Measurements from ENCODE around the gene NPAS3.

NPAS3 gene

GRCh38 chr14:33017016-33017415 lies 78.3 kb downstream of the NPAS3 start:
- no peak for DNase-seq

- peak; percentile 10 for DNase-seq
Measured at GRCh38 chr14:33019346-33019745, 80.7 kb downstream of the NPAS3 start.

GRCh38 chr14:33026850-33027430 lies 88.3 kb downstream of the NPAS3 start:
- no peak for DNase-seq

GRCh38 chr14:33029511-33029910 lies 90.8 kb downstream of the NPAS3 start:
- no peak for DNase-seq

GRCh38 chr14:33030386-33030785 lies 91.7 kb downstream of the NPAS3 start:
- peak; percentile 27 for DNase-seq

- DNase-seq, result no peak
Measured at GRCh38 chr14:33035416-33036194, 96.9 kb downstream of the NPAS3 start.

GRCh38 chr14:33039311-33039710 lies 100.6 kb downstream of the NPAS3 start:
- DNase-seq, result no peak

- DNase-seq, result no peak
Measured at GRCh38 chr14:33040372-33041140, 101.9 kb downstream of the NPAS3 start.

- DNase-seq, result no peak
Measured at GRCh38 chr14:33042591-33042990, 103.9 kb downstream of the NPAS3 start.

- DNase-seq, result no peak
Measured at GRCh38 chr14:33045760-33046159, 107.1 kb downstream of the NPAS3 start.

- DNase-seq, result peak; percentile 90
Measured at GRCh38 chr14:33052943-33053342, 114.3 kb downstream of the NPAS3 start.

GRCh38 chr14:33056213-33056612 lies 117.5 kb downstream of the NPAS3 start:
- DNase-seq, result no peak

GRCh38 chr14:33057585-33057984 lies 118.9 kb downstream of the NPAS3 start:
- DNase-seq, result peak; percentile 41

GRCh38 chr14:33061667-33062325 lies 123.1 kb downstream of the NPAS3 start:
- peak; percentile 35 for DNase-seq

GRCh38 chr14:33062476-33062875 lies 123.8 kb downstream of the NPAS3 start:
- peak; percentile 58 for DNase-seq

GRCh38 chr14:33062881-33063280 lies 124.2 kb downstream of the NPAS3 start:
- peak; percentile 49 for DNase-seq

- DNase-seq, result no peak
Measured at GRCh38 chr14:33063521-33063920, 124.8 kb downstream of the NPAS3 start.

GRCh38 chr14:33065634-33066033 lies 127.0 kb downstream of the NPAS3 start:
- DNase-seq, result no peak

- DNase-seq, result no peak
Measured at GRCh38 chr14:33068040-33068439, 129.4 kb downstream of the NPAS3 start.

GRCh38 chr14:33068626-33069025 lies 129.9 kb downstream of the NPAS3 start:
- DNase-seq, result no peak

GRCh38 chr14:33070475-33070874 lies 131.8 kb downstream of the NPAS3 start:
- no peak for DNase-seq

GRCh38 chr14:33073023-33073422 lies 134.3 kb downstream of the NPAS3 start:
- no peak for DNase-seq

- peak; percentile 38 for DNase-seq
Measured at GRCh38 chr14:33081259-33081658, 142.6 kb downstream of the NPAS3 start.

All from NCI-H774 (cell line).